ENCODE data around the gene PTX4.

Gene PTX4

DNA sequence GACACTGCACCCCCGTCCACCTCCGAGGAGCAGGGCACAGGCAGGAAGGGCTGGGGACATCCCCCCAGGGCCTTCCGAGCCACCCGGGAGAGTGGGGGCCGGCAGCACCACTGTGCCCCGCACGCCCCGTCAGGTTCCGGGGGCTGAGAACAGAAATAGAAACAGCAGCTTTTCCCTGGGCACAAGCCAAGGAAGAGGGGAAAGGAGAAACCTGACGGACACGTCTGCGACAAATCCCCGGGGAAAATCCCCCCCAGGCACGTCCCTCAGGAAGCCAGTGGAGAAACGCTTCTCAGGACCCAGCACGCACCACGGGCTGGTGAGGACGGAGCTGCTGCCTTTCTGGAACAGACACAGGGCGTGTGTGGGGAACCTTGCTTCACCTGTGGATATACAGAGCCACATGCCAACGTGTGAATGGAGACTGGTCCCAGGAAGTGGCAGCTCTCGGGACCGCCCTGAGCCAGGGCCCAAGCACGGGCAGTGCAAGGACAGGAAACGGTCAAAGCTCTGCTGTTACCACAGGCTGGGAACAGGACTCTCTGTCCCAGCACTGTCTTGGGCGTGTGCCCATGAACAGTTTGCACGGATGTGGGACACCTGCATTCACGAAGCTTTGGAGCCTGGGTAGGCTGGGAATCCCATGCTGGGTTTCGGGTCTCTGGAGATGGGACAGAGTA, 43.5 kb upstream of the PTX4 start:
- H3K9ac ChIP-seq (ENCODE audit: low read length), result no peak overlapping the region
- peaks cover 7 to 12% of the 10 kb centered on the region in 2 experiments for H3K36me3 ChIP-seq (ENCODE audit: control insufficient read depth in 1 of 2, insufficient read depth in 2 of 2, low read length in 2 of 2)
- H3K4me2 ChIP-seq (ENCODE audit: low read length), result no peak overlapping the region
- no peak overlapping the region for H3K4me3 ChIP-seq (ENCODE audit: low read depth, low read length)
- H3K18ac ChIP-seq (ENCODE audit: low read length), result peak overlapping the region; percentile 82
- WGBS (ENCODE audit: extremely low coverage, insufficient coverage, insufficient read length), result no CpG with 5 or more reads among the region's 28 CpGs
- peak overlapping the region; percentile 18 for H3K4ac ChIP-seq (ENCODE audit: low read depth, low read length)
- peak overlapping the region; percentile 27 for H3K14ac ChIP-seq (ENCODE audit: low read length)
- H3K79me1 ChIP-seq (ENCODE audit: low read length), result peaks cover 42% of the 10 kb centered on the region
- H2BK5ac ChIP-seq (ENCODE audit: low read depth, low read length, poor library complexity), result peak overlapping the region; percentile 96
- H2AFZ ChIP-seq (ENCODE audit: insufficient read depth, low read length, poor library complexity), result no peak overlapping the region
- peak overlapping the region; percentile 93 for H3K27ac ChIP-seq (ENCODE audit: low read depth, low read length)
- DNase-seq, result no peak
- H4K8ac ChIP-seq (ENCODE audit: low read depth, low read length), result peak overlapping the region; percentile 64
- H3K23ac ChIP-seq (ENCODE audit: low read length), result no peak overlapping the region
- H3K79me2 ChIP-seq (ENCODE audit: control insufficient read depth, insufficient read depth, low read length, poor library complexity), result peaks cover 17% of the 10 kb centered on the region
- peak overlapping the region; percentile 98 for H4K91ac ChIP-seq (ENCODE audit: low read depth, low read length)
- no peak overlapping the region for H4K12ac ChIP-seq (ENCODE audit: low read depth, low read length)
- H3K27me3 ChIP-seq (ENCODE audit: insufficient read depth, low read length), result no peaks in the 10 kb centered on the region
- H3K4me1 ChIP-seq (ENCODE audit: control insufficient read depth in 1 of 2, insufficient read depth in 2 of 2, low read length in 2 of 2), result peaks cover 64% of the 10 kb centered on the region in 2 experiments
- peak overlapping the region; percentile 16 for H2AK5ac ChIP-seq (ENCODE audit: low read length)
- peak overlapping the region; percentile 95 for H2BK12ac ChIP-seq (ENCODE audit: low read length)
- H3K9me3 ChIP-seq (ENCODE audit: insufficient read depth, low read depth, low read length), result peaks cover 3% of the 10 kb centered on the region
- H2BK120ac ChIP-seq (ENCODE audit: insufficient read depth, low read length, poor library complexity), result peak overlapping the region; percentile 99

- Histone ChIP-seq H3K27ac (ENCODE audit: low read depth, low read length) (peak overlapping the region; percentile 93), H3K23ac (ENCODE audit: low read length) (no peak overlapping the region), H2BK5ac (ENCODE audit: low read depth, low read length, poor library complexity) (peak overlapping the region; percentile 96), H3K18ac (ENCODE audit: low read length) (peak overlapping the region; percentile 94), H2BK12ac (ENCODE audit: low read length) (peak overlapping the region; percentile 95), H3K36me3 (ENCODE audit: control insufficient read depth in 1 of 2, insufficient read depth in 2 of 2, low read length in 2 of 2) (peaks cover under 1 to 5% of the 10 kb centered on the region in 2 experiments), H2AFZ (ENCODE audit: insufficient read depth, low read length, poor library complexity) (peak overlapping the region; percentile 64), H3K9me3 (ENCODE audit: insufficient read depth, low read depth, low read length) (peaks cover 3% of the 10 kb centered on the region), H2BK120ac (ENCODE audit: insufficient read depth, low read length, poor library complexity) (peak overlapping the region; percentile 99), H3K27me3 (ENCODE audit: insufficient read depth, low read length) (no peaks in the 10 kb centered on the region), H3K14ac (ENCODE audit: low read length) (peak overlapping the region; percentile 91), H3K79me2 (ENCODE audit: control insufficient read depth, insufficient read depth, low read length, poor library complexity) (peaks cover 18% of the 10 kb centered on the region), H4K12ac (ENCODE audit: low read depth, low read length) (no peak overlapping the region), H4K91ac (ENCODE audit: low read depth, low read length) (peak overlapping the region; percentile 98), H4K8ac (ENCODE audit: low read depth, low read length) (peak overlapping the region; percentile 79), H2AK5ac (ENCODE audit: low read length) (peak overlapping the region; percentile 92), H3K4me1 (ENCODE audit: control insufficient read depth in 1 of 2, insufficient read depth in 2 of 2, low read length in 2 of 2) (peaks cover 69% of the 10 kb centered on the region in 2 experiments), H3K4me2 (ENCODE audit: low read length) (no peak overlapping the region), H3K4ac (ENCODE audit: low read depth, low read length) (peak overlapping the region; percentile 77), H3K79me1 (ENCODE audit: low read length) (peaks cover 45% of the 10 kb centered on the region), H3K4me3 (ENCODE audit: low read depth, low read length) (no peak overlapping the region), H3K9ac (ENCODE audit: low read length) (peak overlapping the region; percentile 10)
- no CpG with 5 or more reads among the region's 14 CpGs for WGBS (ENCODE audit: extremely low coverage, insufficient coverage, insufficient read length)
- no peak for DNase-seq
Measured at GRCh38 chr16:1531638-1531910, 42.8 kb upstream of the PTX4 start.

GRCh38 chr16:1530883-1531637, 42.3 kb upstream of the PTX4 start:
- H2AFZ ChIP-seq (ENCODE audit: insufficient read depth, low read length, poor library complexity), result peak overlapping the region; percentile 70
- peak overlapping the region; percentile 92 for H2AK5ac ChIP-seq (ENCODE audit: low read length)
- H3K18ac ChIP-seq (ENCODE audit: low read length), result peak overlapping the region; percentile 94
- H3K4me3 ChIP-seq (ENCODE audit: low read depth, low read length), result no peak overlapping the region
- no peak overlapping the region for H3K9ac ChIP-seq (ENCODE audit: low read length)
- H4K91ac ChIP-seq (ENCODE audit: low read depth, low read length), result peak overlapping the region; percentile 98
- H2BK120ac ChIP-seq (ENCODE audit: insufficient read depth, low read length, poor library complexity), result peak overlapping the region; percentile 99
- peak overlapping the region; percentile 84 for H3K4ac ChIP-seq (ENCODE audit: low read depth, low read length)
- DNase-seq, result peak; percentile 21 to 68
- peak overlapping the region; percentile 95 for H3K27ac ChIP-seq (ENCODE audit: low read depth, low read length)
- peak overlapping the region; percentile 8 for H3K4me2 ChIP-seq (ENCODE audit: low read length)
- peaks cover 19% of the 10 kb centered on the region for H3K79me2 ChIP-seq (ENCODE audit: control insufficient read depth, insufficient read depth, low read length, poor library complexity)
- peaks cover 72% of the 10 kb centered on the region in 2 experiments for H3K4me1 ChIP-seq (ENCODE audit: control insufficient read depth in 1 of 2, insufficient read depth in 2 of 2, low read length in 2 of 2)
- peak overlapping the region; percentile 95 for H2BK12ac ChIP-seq (ENCODE audit: low read length)
- WGBS (ENCODE audit: extremely low coverage, insufficient coverage, insufficient read length), result no CpG with 5 or more reads among the region's 35 CpGs
- peaks cover 0 to 1% of the 10 kb centered on the region in 2 experiments for H3K36me3 ChIP-seq (ENCODE audit: control insufficient read depth in 1 of 2, insufficient read depth in 2 of 2, low read length in 2 of 2)
- peak overlapping the region; percentile 94 for H3K14ac ChIP-seq (ENCODE audit: low read length)
- H3K9me3 ChIP-seq (ENCODE audit: insufficient read depth, low read depth, low read length), result peaks cover 3% of the 10 kb centered on the region
- H4K8ac ChIP-seq (ENCODE audit: low read depth, low read length), result peak overlapping the region; percentile 85
- no peaks in the 10 kb centered on the region for H3K27me3 ChIP-seq (ENCODE audit: insufficient read depth, low read length)
- H4K12ac ChIP-seq (ENCODE audit: low read depth, low read length), result peak overlapping the region; percentile 10
- peaks cover 49% of the 10 kb centered on the region for H3K79me1 ChIP-seq (ENCODE audit: low read length)
- H2BK5ac ChIP-seq (ENCODE audit: low read depth, low read length, poor library complexity), result peak overlapping the region; percentile 96
- no peak overlapping the region for H3K23ac ChIP-seq (ENCODE audit: low read length)

DNA sequence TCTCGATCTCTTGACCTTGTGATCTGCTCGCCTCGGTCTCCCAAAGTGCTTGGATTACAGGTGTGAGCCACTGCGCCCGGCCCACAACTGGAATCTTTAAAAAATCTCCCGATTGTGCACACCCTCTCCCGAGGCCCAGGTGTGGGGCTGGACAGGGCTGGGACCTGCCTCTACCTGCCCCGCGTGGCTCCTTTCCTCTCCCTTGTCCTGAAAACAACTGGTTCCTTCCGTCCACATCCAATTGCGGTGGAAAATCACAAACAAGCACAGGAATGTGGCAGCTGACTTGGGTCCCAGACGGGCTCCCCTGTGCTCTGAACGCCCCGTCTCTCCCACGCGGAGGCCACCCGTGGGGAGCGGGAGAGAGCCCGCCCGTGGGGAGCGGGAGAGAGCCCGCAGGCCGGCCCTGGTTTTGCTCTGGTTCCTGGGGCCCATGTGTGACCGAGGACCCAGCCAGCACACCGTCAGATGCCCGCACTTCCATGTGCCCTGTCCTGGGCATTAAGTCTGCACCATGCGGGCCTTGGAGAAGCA, 41.7 kb upstream of the PTX4 start:
- peak overlapping the region; percentile 10 for H4K12ac ChIP-seq (ENCODE audit: low read depth, low read length)
- peaks cover 3% of the 10 kb centered on the region for H3K9me3 ChIP-seq (ENCODE audit: insufficient read depth, low read depth, low read length)
- peaks cover 51% of the 10 kb centered on the region for H3K79me1 ChIP-seq (ENCODE audit: low read length)
- peak overlapping the region; percentile 95 for H3K27ac ChIP-seq (ENCODE audit: low read depth, low read length)
- peaks cover 72 to 74% of the 10 kb centered on the region in 2 experiments for H3K4me1 ChIP-seq (ENCODE audit: control insufficient read depth in 1 of 2, insufficient read depth in 2 of 2, low read length in 2 of 2)
- H4K8ac ChIP-seq (ENCODE audit: low read depth, low read length), result peak overlapping the region; percentile 85
- DNase-seq, result peak; percentile 65 to 75
- WGBS (ENCODE audit: extremely low coverage, insufficient coverage, insufficient read length), result no CpG with 5 or more reads among the region's 27 CpGs
- H2BK120ac ChIP-seq (ENCODE audit: insufficient read depth, low read length, poor library complexity), result peak overlapping the region; percentile 94
- H3K14ac ChIP-seq (ENCODE audit: low read length), result peak overlapping the region; percentile 94
- peak overlapping the region; percentile 70 for H2AFZ ChIP-seq (ENCODE audit: insufficient read depth, low read length, poor library complexity)
- peak overlapping the region; percentile 84 for H3K4ac ChIP-seq (ENCODE audit: low read depth, low read length)
- H2BK5ac ChIP-seq (ENCODE audit: low read depth, low read length, poor library complexity), result peak overlapping the region; percentile 88
- peak overlapping the region; percentile 95 for H2BK12ac ChIP-seq (ENCODE audit: low read length)
- H3K18ac ChIP-seq (ENCODE audit: low read length), result peak overlapping the region; percentile 89
- no peak overlapping the region for H3K23ac ChIP-seq (ENCODE audit: low read length)
- peak overlapping the region; percentile 87 for H2AK5ac ChIP-seq (ENCODE audit: low read length)
- no peak overlapping the region for H3K9ac ChIP-seq (ENCODE audit: low read length)
- no peaks in the 10 kb centered on the region for H3K36me3 ChIP-seq (ENCODE audit: control insufficient read depth in 1 of 2, insufficient read depth in 2 of 2, low read length in 2 of 2)
- no peaks in the 10 kb centered on the region for H3K27me3 ChIP-seq (ENCODE audit: insufficient read depth, low read length)
- peak overlapping the region; percentile 94 for H4K91ac ChIP-seq (ENCODE audit: low read depth, low read length)
- H3K79me2 ChIP-seq (ENCODE audit: control insufficient read depth, insufficient read depth, low read length, poor library complexity), result peaks cover 19% of the 10 kb centered on the region
- no peak overlapping the region for H3K4me3 ChIP-seq (ENCODE audit: low read depth, low read length)
- no peak overlapping the region for H3K4me2 ChIP-seq (ENCODE audit: low read length)

All from trophoblast cell (in vitro differentiated cells and primary cell).